ENCODE results near the gene ANKRD13A. TPM values are rescaled to one million over a fixed set of nuclear protein-coding genes. Genes with fewer than 3 reads are reported as not detected.

Gene ANKRD13A
- total RNA-seq, 1 donor from 2014 or later, result 22.5 TPM

DNA sequence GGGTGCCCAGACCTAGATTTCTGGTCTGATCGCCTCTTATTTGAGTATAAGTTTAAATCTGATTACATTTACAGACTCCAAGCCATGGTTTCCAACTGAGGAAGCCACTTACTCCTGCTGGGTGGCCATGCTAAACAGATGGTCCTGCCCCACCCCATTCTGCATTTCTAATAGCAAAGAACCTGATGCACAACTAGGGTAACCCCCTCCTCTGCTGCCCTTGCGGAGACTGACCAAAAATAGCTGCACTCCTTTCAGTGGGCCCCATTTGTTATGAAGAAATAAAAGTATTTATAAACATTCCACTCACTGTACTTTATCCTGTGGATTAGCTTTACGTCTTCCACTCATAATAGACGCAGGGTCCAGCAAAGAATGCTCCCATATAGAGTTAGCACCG lies 9.8 kb upstream of the ANKRD13A start:
- no peak for TF ChIP-seq EZH2 (IDR thresholded peaks at IDR 0.05; ENCODE audit: insufficient read depth, low read length)
- no peak for TF ChIP-seq CTCF (IDR thresholded peaks at IDR 0.05; ENCODE audit: insufficient read depth, low read depth, low read length)
- Histone ChIP-seq H3K4me2 (ENCODE audit: low read length) (no peak overlapping the region), H3K36me3 (ENCODE audit: insufficient read depth, low read length) (peaks cover 28% of the 10 kb centered on the region), H3K27ac (ENCODE audit: low read depth, low read length) (no peak overlapping the region), H3K9ac (ENCODE audit: low read length) (no peak overlapping the region), H3K27me3 (ENCODE audit: insufficient read depth, low read length) (no peaks in the 10 kb centered on the region), H3K4me3 (ENCODE audit: insufficient read depth, low read depth, low read length) (no peak overlapping the region), H3K4me1 (ENCODE audit: insufficient read depth, low read length) (peaks cover 5% of the 10 kb centered on the region), H4K20me1 (ENCODE audit: insufficient read depth, low read length) (peaks cover 23% of the 10 kb centered on the region), H3K79me2 (ENCODE audit: insufficient read depth, low read length) (peaks cover 42% of the 10 kb centered on the region), H3K9me3 (ENCODE audit: insufficient read depth, low read depth, low read length) (no peaks in the 10 kb centered on the region), H2AFZ (ENCODE audit: low read depth, low read length) (no peak overlapping the region)
- H3K9me3 Mint-ChIP-seq (ENCODE audit: unreplicated experiment), result no peaks in the 10 kb centered on the region
- no peaks in the 10 kb centered on the region for H3K27me3 Mint-ChIP-seq (ENCODE audit: low read depth, unreplicated experiment)
- DNase-seq (ENCODE audit: low read depth) (no peak), FAIRE-seq (no peak)
- peaks cover 16% of the 10 kb centered on the region for H3K36me3 Mint-ChIP-seq (ENCODE audit: low read depth, unreplicated experiment)
- no peak overlapping the region for H3K4me3 Mint-ChIP-seq (ENCODE audit: unreplicated experiment)
- H3K27ac Mint-ChIP-seq (ENCODE audit: unreplicated experiment), result no peak overlapping the region
- peaks cover 9% of the 10 kb centered on the region for H3K4me1 Mint-ChIP-seq (ENCODE audit: low read depth, unreplicated experiment)

DNA sequence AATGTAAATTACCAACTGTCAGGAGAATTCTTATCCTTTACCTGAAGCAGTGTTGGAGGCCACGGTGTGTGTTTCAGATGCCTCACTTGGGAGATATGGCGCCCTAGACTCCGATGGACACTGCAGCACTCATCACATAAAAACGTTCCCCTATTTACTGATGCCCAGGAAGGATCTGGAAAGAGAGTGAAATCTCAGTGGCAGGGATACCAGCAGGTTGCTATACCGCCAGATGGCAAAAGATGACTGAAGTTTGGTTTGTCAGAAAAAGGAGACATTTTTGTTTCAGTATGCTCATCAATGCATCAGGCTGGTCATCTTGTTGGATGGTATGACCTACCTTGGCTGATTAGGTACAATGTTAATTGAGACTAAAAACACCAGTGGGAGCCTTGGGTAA lies 7.6 kb upstream of the ANKRD13A start:
- FAIRE-seq (no peak), DNase-seq (ENCODE audit: low read depth) (no peak)
- H3K27me3 Mint-ChIP-seq (ENCODE audit: low read depth, unreplicated experiment), result no peaks in the 10 kb centered on the region
- no peak overlapping the region for H3K4me2 ChIP-seq (ENCODE audit: low read length)
- no peaks in the 10 kb centered on the region for H3K9me3 ChIP-seq (ENCODE audit: insufficient read depth, low read depth, low read length)
- H3K9ac ChIP-seq (ENCODE audit: low read length), result no peak overlapping the region
- peaks cover 18% of the 10 kb centered on the region for H3K4me1 Mint-ChIP-seq (ENCODE audit: low read depth, unreplicated experiment)
- no peaks in the 10 kb centered on the region for H3K9me3 Mint-ChIP-seq (ENCODE audit: unreplicated experiment)
- no peak overlapping the region for H3K27ac ChIP-seq (ENCODE audit: low read depth, low read length)
- peaks cover 16% of the 10 kb centered on the region for H3K36me3 ChIP-seq (ENCODE audit: insufficient read depth, low read length)
- H3K4me3 Mint-ChIP-seq (ENCODE audit: unreplicated experiment), result no peak overlapping the region
- TF ChIP-seq EZH2 (IDR thresholded peaks at IDR 0.05; ENCODE audit: insufficient read depth, low read length) (no peak), CTCF (IDR thresholded peaks at IDR 0.05; ENCODE audit: insufficient read depth, low read depth, low read length) (no peak)
- no peak overlapping the region for H3K4me3 ChIP-seq (ENCODE audit: insufficient read depth, low read depth, low read length)
- H2AFZ ChIP-seq (ENCODE audit: low read depth, low read length), result no peak overlapping the region
- peaks cover 36% of the 10 kb centered on the region for H4K20me1 ChIP-seq (ENCODE audit: insufficient read depth, low read length)
- H3K27ac Mint-ChIP-seq (ENCODE audit: unreplicated experiment), result no peak overlapping the region
- H3K27me3 ChIP-seq (ENCODE audit: insufficient read depth, low read length), result no peaks in the 10 kb centered on the region
- H3K36me3 Mint-ChIP-seq (ENCODE audit: low read depth, unreplicated experiment), result peaks cover 10% of the 10 kb centered on the region
- H3K79me2 ChIP-seq (ENCODE audit: insufficient read depth, low read length), result peaks cover 63% of the 10 kb centered on the region
- peaks cover 17% of the 10 kb centered on the region for H3K4me1 ChIP-seq (ENCODE audit: insufficient read depth, low read length)

DNA sequence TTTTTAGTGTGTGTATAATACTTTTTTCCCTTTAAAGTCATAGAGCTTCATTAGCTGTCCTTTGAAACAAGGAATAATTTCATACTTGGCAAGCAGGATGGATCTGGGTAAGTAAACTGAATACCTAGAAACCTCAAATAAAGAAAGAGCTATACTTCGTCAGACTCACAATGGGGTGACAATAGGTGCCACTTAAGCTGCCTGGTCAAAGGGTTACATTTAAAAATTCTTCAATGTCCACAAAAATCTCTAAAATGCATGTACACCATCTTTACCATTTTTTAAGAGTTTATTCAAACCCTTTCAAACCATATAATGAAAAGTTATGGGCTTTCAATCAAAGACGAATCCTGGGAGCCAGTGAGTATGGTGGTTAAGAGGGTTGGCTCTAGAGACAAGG lies 6.1 kb upstream of the ANKRD13A start:
- peaks cover 36% of the 10 kb centered on the region for H4K20me1 ChIP-seq (ENCODE audit: insufficient read depth, low read length)
- DNase-seq (ENCODE audit: low read depth) (no peak), FAIRE-seq (no peak)
- no peak overlapping the region for H2AFZ ChIP-seq (ENCODE audit: low read depth, low read length)
- H3K4me1 Mint-ChIP-seq (ENCODE audit: low read depth, unreplicated experiment), result peaks cover 18% of the 10 kb centered on the region
- H3K9me3 ChIP-seq (ENCODE audit: insufficient read depth, low read depth, low read length), result no peaks in the 10 kb centered on the region
- H3K36me3 Mint-ChIP-seq (ENCODE audit: low read depth, unreplicated experiment), result peaks cover 3% of the 10 kb centered on the region
- no peak overlapping the region for H3K27ac ChIP-seq (ENCODE audit: low read depth, low read length)
- H3K27ac Mint-ChIP-seq (ENCODE audit: unreplicated experiment), result no peak overlapping the region
- H3K4me2 ChIP-seq (ENCODE audit: low read length), result no peak overlapping the region
- H3K27me3 ChIP-seq (ENCODE audit: insufficient read depth, low read length), result no peaks in the 10 kb centered on the region
- H3K27me3 Mint-ChIP-seq (ENCODE audit: low read depth, unreplicated experiment), result no peaks in the 10 kb centered on the region
- peaks cover 19% of the 10 kb centered on the region for H3K4me1 ChIP-seq (ENCODE audit: insufficient read depth, low read length)
- H3K79me2 ChIP-seq (ENCODE audit: insufficient read depth, low read length), result peaks cover 63% of the 10 kb centered on the region
- peaks cover 11% of the 10 kb centered on the region for H3K36me3 ChIP-seq (ENCODE audit: insufficient read depth, low read length)
- no peak overlapping the region for H3K9ac ChIP-seq (ENCODE audit: low read length)
- no peak overlapping the region for H3K4me3 ChIP-seq (ENCODE audit: insufficient read depth, low read depth, low read length)
- TF ChIP-seq CTCF (IDR thresholded peaks at IDR 0.05; ENCODE audit: insufficient read depth, low read depth, low read length) (no peak), EZH2 (IDR thresholded peaks at IDR 0.05; ENCODE audit: insufficient read depth, low read length) (no peak)
- H3K4me3 Mint-ChIP-seq (ENCODE audit: unreplicated experiment), result no peak overlapping the region
- H3K9me3 Mint-ChIP-seq (ENCODE audit: unreplicated experiment), result no peaks in the 10 kb centered on the region

Data from astrocyte (in vitro differentiated cells and primary cell).